ENCODE data around the gene CLRN3. TPM values are rescaled to one million over a fixed set of nuclear protein-coding genes. Genes with fewer than 3 reads are reported as not detected.

CLRN3 gene
- total RNA-seq, 4 donors from 2014 or later, result 0.27 TPM; not detected in 3

DNA sequence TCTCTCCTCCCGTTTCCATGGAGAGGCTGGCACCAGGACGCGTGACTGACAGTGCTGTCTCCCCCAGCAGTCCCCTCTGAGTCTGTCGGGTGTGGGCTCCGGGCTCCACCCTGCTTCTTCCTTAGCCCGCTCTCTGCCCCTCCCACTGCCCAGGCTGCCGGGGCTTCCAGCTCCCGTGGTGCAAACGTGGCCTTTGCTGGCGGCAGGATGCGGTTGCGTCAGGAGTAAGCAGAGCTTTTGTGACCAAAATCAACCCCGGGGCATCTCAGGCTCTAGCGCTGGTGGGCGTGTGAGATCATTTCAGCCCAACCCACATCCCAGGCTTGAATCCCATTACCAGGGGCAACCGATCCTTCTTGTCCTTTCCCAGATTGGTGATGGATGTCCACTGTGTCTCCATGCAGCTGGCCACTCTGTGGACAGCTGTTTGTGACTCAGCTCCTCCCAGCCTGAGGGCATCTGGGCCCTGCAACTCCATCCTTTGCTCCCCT lies 42.4 kb upstream of the CLRN3 start:
- H3K4me1 ChIP-seq, result no peaks in the 10 kb centered on the region
- H3K36me3 ChIP-seq, result no peaks in the 10 kb centered on the region
- peaks cover 0 to 6% (median 0%) of the 10 kb centered on the region in 3 donors for H3K27me3 ChIP-seq
- DNase-seq (peak in 1 of 2 donors; percentile 37), ATAC-seq (peak; percentile 44 to 50)
- no peak overlapping the region for H3K4me3 ChIP-seq
- in situ Hi-C loops (cut with MboI; ENCODE audit: low sequenced_read_pairs in 4 of 4) (no loop called here), intact Hi-C loops (cut with DNase I; ENCODE audit: low total_unique reads) (no loop called here)
- TF ChIP-seq, protein P1, sequence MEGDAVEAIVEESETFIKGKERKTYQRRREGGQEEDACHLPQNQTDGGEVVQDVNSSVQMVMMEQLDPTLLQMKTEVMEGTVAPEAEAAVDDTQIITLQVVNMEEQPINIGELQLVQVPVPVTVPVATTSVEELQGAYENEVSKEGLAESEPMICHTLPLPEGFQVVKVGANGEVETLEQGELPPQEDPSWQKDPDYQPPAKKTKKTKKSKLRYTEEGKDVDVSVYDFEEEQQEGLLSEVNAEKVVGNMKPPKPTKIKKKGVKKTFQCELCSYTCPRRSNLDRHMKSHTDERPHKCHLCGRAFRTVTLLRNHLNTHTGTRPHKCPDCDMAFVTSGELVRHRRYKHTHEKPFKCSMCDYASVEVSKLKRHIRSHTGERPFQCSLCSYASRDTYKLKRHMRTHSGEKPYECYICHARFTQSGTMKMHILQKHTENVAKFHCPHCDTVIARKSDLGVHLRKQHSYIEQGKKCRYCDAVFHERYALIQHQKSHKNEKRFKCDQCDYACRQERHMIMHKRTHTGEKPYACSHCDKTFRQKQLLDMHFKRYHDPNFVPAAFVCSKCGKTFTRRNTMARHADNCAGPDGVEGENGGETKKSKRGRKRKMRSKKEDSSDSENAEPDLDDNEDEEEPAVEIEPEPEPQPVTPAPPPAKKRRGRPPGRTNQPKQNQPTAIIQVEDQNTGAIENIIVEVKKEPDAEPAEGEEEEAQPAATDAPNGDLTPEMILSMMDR (IDR thresholded peaks at IDR 0.05 in 4 of 5, conservative IDR thresholded peaks at IDR 0.05 in 1 of 5), result no peak
- TF ChIP-seq POLR2A (IDR thresholded peaks at IDR 0.05), result no peak
- no peak overlapping the region for H3K27ac ChIP-seq
- no peaks in the 10 kb centered on the region for H3K9me3 ChIP-seq

DNA sequence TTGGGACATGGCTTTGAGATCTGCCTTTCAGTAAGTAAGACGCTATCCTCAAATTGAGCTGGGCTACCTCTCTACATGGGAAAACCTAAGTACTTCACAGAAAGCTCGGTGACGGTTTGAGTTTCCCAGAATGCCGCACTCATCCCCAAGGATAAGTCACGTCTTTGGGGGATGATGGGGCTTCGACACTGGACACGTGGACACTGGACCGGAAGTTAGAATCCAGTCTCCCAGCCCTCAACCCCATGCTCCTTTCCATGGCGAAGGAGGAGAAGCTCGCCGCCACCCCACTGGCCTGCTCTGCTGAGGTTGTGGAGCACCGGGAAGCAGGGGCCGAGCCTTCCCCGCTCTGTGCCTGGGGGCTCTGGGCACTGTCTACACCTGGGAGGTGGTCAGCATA lies 41.6 kb upstream of the CLRN3 start:
- intact Hi-C loops (cut with DNase I; ENCODE audit: low total_unique reads) (no loop called here), in situ Hi-C loops (cut with MboI; ENCODE audit: low sequenced_read_pairs in 4 of 4) (no loop called here)
- DNase-seq (no peak), ATAC-seq (no peak)
- Histone ChIP-seq H3K27ac (no peak overlapping the region), H3K4me3 (no peak overlapping the region), H3K36me3 (no peaks in the 10 kb centered on the region), H3K9me3 (no peaks in the 10 kb centered on the region), H3K4me1 (no peaks in the 10 kb centered on the region), H3K27me3 (peaks cover 0 to 6% (median 0%) of the 10 kb centered on the region in 3 donors)
- TF ChIP-seq, protein P1 (IDR thresholded peaks at IDR 0.05 in 4 of 5, conservative IDR thresholded peaks at IDR 0.05 in 1 of 5), result no peak

DNA sequence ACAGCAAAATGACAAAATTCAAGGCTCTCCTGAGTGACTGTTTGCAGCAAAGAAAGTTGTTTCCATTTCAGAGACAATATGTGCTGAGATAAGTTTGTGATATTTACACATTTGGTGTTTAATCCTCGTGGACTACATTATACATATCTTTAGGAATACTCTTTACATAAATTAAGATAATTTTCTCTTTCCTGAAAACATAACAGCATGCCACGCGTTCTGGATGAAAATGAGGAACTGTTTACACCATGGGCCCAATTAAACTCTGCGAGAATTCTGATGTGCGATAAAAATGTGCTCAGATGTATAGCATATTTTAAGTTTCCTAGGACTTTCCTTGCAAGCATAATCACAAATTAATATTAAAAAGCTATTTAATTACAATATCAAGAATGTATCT lies 40.5 kb upstream of the CLRN3 start:
- H3K27me3 ChIP-seq, result peaks cover 0 to 6% (median 0%) of the 10 kb centered on the region in 3 donors
- H3K36me3 ChIP-seq, result no peaks in the 10 kb centered on the region
- no peak overlapping the region for H3K27ac ChIP-seq
- no peak for ATAC-seq
- TF ChIP-seq, protein P1 (IDR thresholded peaks at IDR 0.05 in 4 of 5, conservative IDR thresholded peaks at IDR 0.05 in 1 of 5), result no peak
- no peak for TF ChIP-seq POLR2A (IDR thresholded peaks at IDR 0.05)
- H3K9me3 ChIP-seq, result no peaks in the 10 kb centered on the region
- no peaks in the 10 kb centered on the region for H3K4me1 ChIP-seq
- no peak for DNase-seq
- H3K4me3 ChIP-seq, result no peak overlapping the region
- intact Hi-C loops (cut with DNase I; ENCODE audit: low total_unique reads), result no loop called here
- in situ Hi-C loops (cut with MboI; ENCODE audit: low sequenced_read_pairs in 4 of 4), result no loop called here

DNA sequence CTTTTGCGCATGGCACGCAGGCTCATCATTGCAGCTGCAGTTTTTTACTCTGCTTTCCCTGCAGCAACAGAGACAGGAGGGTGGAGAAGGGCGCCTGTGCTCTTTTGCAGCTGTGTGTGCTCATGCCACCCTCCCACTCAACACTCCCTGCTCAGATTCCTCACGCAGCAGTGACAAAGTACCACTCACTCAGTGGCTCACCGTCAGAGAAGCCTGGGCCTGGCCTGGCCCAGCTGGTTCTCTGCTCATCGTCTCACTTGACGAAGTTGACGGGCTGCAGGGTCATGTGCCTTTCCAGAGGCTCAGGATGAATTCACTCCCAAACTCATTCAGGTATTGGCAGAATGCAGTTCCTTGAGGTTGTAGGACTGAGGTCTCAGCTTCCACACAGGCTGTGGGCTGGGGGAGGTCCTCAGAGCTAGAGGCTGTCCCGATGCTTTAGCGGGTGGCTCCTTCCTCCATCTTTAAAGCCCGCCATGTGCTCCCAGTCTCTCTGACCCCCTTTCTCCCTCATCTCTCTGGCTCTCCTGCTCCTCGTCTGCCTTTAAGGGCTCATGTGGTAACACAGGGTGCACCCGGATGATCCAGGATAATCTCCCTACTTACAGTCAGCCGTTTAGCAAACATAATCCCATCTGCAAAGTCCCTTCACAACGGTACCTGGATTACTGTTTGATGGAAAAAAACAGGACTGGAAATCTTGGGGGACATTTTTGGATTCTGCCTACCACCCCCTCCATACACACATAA lies 40.0 kb upstream of the CLRN3 start:
- ATAC-seq (no peak), DNase-seq (no peak)
- Histone ChIP-seq H3K4me3 (no peak overlapping the region), H3K27me3 (peaks cover 0 to 6% (median 0%) of the 10 kb centered on the region in 3 donors), H3K36me3 (no peaks in the 10 kb centered on the region), H3K27ac (no peak overlapping the region), H3K4me1 (no peaks in the 10 kb centered on the region), H3K9me3 (no peaks in the 10 kb centered on the region)
- intact Hi-C loops (cut with DNase I; ENCODE audit: low total_unique reads) (no loop called here), in situ Hi-C loops (cut with MboI; ENCODE audit: low sequenced_read_pairs in 4 of 4) (no loop called here)
- TF ChIP-seq, protein P1 (IDR thresholded peaks at IDR 0.05 in 4 of 5, conservative IDR thresholded peaks at IDR 0.05 in 1 of 5), result no peak
- TF ChIP-seq POLR2A (IDR thresholded peaks at IDR 0.05), result no peak

Data from gastrocnemius medialis (tissue), 4 donors.